ENCODE data around the gene TSPAN9.

Gene TSPAN9

DNA sequence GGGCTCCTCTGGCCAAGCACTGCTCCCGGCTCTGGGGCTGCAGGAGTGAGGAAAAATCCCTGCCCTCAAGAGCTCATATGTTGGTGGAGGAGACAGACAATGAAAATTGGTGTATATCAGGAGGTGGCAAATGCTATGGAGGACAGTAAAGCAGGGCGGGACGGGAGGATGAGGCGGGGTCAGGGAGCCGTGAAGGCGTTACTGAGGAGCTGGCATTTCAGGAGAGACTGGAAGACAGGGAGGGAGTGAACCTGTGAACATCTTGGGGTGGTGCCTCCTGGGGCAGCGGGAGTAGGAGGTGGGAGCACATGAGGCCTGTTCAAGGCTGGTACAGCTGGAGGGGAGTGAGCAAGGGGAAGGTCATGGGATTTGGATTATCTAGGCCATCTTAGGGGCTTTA, 26.6 kb downstream of the TSPAN9 start:
- DNase-seq = no peak

DNA sequence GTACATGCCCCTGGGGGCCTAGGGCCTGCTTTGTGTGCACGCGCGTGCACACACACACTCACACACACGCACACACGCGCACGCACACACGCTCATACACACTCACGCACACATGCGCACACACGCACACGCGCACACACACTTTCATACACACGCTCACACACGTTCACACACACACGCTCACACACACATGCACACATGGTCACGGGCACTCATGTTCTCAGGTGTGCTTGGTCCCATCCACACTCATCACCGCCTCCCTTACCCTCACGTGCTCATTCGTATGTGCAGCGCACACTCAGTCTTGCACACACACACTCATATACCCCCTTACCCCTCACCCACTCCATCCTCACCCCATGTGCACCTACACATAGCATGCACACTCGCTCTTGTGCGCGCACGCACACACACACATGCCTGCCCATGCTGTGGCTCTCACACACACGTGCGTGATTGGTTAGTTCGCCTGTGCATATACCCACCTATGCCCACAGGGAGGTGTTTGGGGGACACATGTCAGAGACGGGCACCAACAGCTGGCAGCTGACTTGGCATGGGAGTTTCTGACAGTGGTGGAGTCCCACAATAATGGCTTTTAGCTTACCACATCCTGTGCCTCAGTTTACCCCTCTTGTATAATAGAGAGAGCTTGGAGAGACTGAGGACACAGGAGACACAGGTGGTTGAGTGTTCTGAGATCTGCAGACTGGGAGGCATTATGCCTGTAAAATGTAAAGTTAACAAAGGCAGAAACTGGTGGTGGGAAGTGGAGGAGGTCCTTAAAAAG, 28.7 kb downstream of the TSPAN9 start:
- DNase-seq = no peak

DNA sequence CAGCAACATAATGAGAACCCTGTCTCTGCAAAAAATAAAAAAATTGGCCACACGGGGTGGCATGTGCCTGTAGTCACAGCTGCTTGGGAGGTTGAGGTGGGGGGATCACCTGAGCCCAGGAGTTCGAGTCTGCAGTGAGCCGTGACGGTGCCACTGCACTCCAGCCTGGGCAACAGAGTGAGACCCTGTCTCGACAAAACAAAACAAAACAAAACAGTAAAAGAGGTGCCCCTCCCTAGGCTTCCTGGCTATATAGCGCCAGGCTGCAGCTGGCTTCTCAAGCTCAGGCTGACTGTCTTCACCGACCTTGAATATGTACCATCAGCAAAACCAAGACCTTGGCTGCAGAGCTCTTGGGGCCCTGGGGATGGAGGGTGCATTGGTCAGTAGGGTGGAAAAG, 29.4 kb downstream of the TSPAN9 start:
- no peak for DNase-seq

DNA sequence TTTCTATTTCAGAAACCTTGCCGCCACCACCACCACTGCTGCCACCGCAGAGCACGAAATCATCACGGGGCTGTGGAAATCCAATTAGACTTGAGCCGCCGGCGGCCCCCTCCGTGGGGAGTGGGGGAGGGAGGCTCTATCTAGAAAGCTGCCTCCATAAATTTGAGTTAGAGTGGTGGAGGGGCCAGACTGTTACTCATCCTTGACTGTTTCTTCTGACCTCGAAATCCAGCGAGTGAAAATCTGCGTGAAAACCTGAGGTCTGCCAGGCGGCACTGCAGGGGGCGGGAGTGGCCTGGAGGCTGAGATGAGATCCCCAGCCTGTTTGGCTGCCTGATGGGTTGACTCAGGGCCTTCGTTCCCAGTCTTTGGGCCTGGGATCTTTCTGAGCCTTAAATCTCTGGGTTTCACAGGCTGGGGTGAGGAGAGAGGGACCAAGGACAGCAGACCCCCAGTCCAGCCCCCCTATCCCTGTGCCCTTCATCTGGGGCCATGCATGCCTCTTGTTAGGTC, 29.9 kb downstream of the TSPAN9 start:
- DNase-seq = no peak

DNA sequence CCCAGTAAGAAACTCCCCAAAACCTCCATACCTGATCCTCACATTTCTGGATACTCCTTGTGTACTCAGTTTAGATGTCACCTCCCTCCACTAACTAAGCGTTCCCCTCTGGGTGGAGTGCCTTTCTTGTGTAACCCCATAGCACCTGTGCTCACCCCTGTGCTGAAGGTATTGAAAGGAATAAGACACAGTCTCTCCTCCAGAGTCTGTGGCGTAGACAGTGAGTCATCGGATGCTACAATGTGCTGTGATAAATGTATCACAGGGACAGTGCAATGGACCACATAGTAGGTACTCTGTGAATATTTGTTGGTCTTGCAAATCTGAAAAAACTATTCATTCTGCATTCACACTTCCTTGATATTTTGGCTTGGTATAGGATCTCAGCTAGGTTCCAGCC, 30.8 kb downstream of the TSPAN9 start:
- DNase-seq = no peak

DNA sequence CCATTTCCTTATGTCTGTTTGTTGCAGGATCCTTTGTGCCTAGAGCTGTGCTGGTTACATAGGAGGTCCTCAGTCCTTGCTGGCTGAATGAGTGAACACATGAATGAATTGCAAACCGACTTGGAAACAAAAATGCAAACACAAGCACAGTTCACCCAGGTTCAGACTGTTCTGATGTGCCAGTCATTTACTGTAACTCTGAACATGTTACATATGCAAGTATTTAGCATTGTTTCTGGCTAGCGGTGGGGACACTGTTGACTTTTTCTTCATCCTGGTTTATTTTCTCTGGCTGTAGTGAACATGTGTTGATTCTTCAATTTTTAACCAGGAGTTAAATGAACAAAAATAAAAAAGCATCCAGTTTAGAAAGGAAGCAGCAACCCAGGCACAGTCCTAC, 33.4 kb downstream of the TSPAN9 start:
- DNase-seq = no peak

DNA sequence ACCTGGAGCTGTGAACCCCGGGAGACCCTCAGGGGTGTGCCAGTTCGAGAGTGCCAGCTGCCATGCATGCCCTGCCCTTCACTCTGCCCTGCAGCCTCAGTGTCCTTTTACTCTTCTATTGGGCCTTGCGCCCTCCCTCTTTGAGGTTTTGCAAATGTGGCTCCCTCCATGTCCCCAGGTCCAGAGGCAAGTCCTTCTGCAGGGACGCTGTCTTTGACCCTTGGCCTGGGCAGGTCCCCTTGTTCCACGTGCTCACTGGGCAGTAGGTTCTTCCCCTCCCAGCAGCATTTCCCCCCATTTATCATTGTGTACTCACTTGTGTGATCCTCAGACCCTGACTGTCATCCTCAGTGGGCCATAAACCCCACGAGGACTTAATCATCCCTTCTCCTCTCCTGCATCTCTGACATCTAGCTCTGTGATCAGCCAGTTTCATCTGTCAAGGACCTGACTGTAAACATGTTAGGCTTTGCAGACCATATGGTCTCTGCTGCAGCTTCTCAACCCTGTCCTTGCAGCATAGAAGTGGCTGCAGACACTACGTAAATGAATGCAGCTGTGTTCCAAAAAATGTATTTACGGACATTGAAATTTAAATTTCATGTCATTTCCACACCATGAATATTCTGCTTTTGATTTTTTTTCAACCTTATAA, 36.6 kb downstream of the TSPAN9 start:
- DNase-seq = no peak

DNA sequence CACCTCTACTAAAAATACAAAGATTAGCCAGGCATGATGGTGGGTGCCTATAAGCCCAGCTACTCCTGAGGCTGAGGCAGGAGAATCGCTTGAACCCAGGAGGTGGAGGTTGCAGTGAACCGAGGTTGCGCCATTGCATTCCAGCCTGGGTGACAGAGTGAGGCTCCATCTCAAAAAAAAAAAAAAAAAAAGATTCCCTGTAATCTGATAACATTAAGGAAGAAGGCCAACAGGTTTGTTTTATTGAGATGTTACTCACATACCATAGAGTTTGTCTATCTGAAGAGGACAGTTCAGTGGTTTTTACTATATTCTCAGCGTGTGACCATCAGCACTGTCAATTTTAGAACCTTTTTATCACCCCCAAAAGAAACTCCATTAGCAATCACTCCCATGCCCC, 37.5 kb downstream of the TSPAN9 start:
- DNase-seq = no peak

DNA sequence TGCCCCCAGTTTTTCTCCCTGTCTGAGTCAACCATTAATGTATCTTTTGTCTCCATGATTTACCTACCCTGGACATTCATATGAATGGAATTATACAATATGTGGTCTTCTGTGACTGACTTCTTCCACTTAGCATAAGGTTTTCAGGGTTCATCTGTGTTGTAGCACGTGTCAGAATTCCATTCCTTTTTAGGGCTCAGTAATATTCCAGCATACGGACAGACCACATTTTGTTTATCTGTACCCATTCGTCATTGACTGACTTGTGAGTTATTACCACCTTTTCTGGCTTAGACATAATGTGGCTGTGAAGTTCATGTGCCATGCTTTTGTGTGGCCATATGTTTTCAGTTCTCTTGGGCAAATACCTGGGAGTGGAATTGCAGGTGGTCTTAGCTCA, 37.9 kb downstream of the TSPAN9 start:
- DNase-seq = no peak

DNA sequence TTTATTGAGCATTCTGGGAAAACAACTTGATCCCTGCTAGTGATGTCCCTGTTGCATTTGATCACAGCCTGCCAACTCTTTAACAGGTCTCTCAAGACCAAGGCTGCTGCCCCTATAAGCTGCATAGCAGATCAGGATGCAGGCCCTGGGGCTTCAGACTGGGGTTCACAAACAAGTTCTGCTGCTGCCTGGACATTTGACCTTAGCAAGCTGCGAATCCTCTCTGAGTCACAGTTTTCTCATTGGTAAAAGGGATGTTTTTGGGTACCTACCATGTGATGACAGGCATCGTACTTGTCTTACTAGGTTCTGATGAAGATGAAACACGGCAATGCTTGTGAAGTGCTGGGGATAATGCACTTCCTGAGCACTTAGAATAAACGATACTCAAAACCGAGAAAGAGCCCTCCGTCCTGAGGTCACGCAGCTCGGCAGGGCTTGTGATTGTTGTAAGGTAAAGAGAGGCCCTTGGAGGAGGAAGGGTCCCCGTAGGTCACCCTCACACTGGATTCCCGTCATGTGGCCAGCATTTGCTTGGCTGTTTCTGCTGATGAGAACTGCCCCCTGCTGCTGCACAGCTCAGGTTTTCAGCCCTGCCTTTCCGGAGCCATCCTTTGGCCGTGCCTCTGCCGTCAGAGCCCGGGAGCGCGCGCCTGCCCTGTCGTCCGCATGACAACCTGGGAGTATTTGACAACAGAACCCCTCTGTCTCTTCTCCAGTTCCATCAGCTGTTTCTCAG, 39.1 kb downstream of the TSPAN9 start:
- DNase-seq = no peak

DNA sequence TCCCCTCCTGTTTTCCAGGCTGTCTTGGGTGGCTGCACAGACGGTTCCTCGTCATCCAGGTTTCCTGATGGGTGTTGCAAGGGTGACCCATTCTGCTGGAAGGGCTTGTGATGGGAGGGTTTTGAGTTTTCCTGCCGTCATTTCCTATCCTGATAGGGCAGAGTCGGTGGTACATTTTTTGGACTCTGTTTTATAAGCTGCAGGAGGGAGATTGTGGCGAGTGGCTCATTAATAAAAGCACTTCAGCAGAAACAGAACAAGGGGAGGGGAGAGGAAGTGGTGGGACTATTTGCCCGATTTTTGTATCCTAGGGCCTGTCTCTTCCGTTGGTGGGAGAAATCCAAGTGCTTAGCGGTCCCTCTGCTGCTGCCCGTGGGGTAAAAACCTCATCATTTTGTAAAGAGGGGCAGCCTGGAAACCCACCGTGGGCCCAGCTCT, 40.0 kb downstream of the TSPAN9 start:
- no peak for DNase-seq

DNA sequence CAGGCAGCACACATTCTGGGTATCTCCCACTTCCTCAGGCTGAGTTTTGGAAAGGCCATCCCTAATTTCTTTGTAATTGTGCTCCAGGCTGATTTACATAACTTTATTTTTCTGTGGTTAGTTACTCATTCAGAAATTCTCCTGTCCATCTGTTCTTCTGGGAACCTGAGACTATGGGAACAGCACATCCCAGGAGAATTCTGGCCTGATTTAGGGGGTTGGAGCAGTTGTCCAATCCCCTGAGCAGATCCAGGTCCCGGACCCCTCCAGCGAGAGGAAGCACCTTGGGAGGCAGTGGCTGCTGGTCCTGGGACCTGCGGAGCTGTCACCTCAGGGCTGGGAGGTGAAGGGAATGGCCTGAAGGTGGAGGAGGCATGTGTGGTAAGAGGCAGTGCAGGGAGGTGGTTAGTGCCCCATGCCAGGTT, 40.4 kb downstream of the TSPAN9 start:
- DNase-seq = no peak

DNA sequence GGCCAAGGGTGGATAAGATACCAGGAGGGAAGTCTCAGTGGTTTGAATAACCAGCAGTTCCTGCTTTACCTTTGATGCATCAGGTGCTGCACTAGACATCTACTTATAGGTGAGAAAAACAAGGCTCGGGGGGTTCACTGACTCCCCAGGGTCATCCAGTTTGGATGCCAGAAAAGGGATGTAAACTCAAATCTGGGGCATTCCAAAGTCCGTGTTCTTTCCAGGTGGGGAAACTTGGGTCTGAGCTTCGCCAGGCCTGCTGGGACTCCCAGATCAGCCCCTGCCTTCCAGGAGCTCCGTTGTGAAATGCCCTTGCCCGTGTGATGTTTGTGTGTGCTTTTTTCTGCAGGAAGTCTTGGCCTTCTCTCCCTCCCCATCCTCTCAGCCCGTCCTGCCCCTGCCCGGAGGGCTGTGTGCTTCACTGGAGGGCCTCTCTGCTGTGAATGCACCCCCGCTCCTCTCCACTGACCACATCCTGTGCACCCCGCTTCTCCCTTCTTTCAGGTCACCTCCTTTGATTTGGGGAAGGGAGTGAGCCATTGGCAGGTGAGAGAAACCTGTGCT, 42.1 kb downstream of the TSPAN9 start:
- DNase-seq = no peak

DNA sequence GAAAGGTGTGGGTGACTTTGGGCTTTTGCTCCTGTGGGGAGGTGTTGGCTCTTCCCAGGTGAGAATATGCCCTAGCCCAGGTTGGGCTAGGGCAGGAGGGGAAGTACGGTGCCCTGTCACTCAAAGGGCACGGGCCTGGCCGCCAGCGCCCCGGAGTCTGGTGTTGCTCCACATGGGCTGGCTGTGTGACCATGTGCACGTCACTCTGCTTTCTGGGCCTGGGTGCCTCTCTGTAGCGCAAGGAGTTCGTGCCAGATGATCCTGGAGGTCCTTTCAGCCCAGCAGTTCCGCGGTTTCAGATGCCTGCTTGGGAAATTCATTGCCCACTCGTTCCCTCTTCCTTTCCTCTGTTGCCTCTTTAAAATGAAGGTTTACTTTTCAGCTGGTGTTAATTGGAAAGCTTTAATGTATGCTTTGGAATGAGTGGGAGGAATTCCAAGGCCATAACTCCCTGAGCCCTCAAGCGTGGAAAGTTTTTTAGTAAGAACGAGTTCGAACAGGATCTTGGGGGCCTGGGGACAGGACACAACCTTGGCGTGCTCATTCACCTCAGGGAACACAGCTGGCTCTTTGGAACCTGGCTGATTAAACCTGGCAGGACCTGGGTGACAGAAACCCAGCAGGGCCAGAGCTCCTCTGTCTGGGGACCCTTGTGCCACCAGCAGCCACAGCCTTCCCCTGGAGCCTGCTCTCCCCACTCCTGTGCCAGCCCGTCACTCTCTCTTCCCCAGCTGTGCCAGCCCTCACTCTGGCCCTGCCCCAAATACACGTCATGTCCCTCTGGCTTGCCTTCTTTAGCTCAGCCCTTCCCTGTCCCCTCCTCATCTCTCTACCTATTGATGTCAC, 42.8 kb downstream of the TSPAN9 start:
- DNase-seq = no peak

DNA sequence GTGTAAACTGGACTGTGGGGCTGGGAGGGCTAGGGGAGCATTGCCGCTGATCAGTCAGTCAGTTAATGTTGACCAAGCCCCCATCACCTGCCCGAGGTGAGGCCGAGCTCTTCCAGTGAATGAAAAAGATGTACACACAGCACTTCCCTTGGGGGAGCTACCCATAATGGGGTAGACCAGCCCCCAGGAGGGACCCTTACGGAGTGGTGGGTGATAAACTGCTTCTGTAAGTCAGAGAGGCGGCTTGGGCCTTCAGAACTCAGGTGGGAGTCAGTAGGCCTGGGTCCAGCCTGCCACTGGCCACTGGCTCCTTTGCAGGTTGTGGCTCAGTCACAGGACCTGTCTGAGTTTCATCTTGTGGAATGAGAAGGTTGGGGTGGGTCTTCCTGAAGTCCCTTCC, 43.5 kb downstream of the TSPAN9 start:
- DNase-seq = no peak

DNA sequence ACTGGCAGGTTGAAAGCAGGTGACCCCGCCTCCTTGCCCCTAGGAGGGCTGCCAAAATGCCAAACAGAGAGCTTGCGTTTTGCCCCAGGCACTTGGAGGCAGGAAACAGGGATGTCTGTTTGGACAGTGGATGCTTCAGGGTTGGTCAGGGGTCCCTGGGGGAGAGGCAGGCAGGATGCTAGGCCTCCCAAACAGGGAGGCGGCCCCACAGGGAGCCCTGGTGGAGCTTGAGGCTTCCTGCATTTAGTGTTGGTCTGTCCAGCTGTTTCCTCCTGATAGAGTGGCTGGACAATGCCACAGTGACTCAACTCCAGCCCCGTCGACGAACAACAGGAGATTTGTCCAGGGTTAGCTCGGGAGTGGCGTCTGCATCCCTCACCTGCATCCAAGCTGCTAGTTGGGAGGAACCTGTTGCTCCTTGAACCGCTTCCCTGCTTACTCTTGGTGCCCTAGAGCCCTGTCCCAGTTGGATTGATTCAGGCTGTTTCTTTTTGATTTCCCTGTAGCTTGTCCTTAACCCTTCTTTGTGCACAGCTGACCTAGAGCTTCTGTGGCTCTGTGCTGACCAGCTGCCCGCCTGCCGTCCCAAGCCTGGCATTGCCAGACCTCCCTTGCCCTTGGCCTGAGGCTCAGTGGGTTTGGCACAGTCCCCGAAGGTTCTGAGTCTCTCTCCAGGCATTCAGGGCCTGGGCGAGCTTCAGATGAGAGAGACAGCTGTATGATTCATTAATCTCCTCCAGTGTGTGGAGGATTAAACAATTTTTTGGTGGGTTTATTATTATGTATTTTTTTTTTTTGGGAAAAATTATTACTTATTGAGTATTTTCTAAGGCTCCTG, 45.9 kb downstream of the TSPAN9 start:
- no peak for DNase-seq

DNA sequence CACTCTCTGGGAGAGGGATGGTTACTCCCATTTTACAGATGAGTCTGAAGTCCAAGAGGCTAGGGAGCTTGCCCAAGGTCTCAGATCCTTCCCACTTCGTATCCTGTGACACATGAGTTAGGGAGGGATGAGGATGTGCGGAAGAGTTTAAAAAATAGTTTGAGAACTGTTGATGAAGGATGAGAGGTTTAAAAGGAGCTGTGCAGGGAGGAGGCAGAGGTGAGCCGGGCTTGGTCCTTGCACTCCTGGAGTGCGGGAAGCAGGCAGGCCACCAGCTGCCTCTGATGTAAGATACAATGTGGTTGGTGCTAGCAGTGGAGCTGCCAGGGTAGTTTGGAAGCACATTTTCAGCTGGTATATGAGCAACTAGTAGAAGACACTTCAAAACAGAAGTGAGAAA, 46.5 kb downstream of the TSPAN9 start:
- DNase-seq = no peak

DNA sequence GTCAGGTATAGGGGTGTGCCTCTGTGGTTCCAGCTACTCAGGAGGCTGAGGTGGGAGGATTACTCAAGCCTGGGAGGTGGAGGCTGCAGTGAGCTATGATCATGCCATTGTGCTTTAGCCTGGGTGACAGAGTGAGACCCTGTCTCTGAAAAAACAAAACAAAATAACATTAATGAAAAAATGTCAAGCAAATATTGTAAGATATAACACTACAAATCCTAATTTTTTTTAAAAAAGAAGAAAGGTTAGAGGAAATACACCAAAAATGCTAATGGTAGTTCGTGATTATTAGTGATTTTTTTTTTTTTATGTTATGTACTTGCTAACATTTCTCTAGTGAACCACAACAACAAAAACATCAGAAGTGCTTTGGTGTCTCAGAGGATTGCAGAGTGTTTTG, 47.7 kb downstream of the TSPAN9 start:
- no peak for DNase-seq

DNA sequence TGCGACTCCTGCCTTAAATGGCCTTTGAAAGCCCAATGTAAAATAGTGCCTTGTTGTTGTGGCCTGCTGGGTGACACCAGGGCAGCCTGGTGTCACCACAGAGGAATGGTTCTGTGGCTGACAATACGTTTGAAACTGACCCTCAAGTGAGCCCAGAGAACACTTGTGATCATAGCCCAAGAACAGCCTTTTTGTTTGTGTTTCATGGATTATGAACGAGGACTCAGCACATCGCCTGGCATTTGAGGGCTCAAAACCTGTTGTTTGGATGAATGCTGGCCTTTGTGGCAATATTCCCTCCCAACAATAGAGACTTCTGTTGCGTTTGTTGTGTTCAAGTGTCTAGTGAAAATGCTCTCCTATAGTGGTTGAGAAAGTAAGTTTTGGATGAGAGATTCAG, 48.5 kb downstream of the TSPAN9 start:
- no peak for DNase-seq

DNA sequence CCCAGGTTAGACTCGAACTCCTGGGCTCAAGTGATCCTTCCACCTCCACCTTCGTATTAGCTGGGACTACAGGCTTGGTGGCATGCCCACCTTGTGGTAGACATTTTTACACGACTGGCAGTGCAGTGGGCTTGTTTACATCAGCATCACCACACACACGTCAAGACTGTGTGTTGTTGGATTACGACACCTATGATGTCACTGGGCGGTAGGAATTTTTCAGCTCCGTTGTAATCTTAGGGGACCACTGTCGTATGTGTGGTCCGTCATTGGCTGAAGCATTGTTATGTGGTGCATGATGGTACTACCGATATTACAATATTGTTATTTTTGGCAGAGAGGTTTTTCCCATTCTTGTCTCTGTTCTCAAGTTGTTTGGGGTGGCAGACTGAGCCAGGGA, 50.7 kb downstream of the TSPAN9 start:
- DNase-seq = no peak

DNA sequence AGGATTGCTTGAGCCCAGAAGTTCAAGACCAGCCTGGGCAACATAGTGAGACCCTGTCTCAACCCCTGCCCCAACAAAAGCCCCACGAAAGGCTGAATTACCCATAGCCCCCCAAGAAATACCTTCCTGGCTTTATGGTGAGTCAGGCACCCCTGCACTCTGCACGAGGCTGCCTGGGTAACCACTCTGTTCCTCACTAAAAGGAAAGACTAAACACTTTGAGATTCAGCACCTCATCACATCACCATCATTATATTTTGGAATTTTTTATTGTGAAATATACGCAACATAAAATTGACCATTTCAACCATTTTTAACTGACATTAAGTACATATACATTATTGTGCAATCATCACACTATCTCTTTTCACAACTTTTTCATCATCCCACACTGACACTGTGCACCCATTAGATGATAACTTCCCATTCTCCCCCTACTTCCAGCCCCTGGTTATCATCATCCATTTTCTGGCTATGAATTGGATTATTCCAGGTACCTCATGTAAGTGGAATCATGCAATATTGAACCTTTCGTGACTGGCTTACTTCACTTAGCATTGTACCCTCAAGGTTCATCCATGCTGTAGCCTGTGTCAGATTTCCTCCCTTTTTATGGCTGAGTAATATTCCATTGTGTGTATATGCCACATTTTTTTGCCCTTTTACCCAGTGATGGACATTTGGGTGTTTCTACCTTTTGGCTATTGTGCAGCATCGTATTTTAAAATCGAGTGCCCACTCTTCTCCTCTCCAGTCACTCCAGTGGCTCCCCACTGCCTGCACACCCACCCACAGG, 51.5 kb downstream of the TSPAN9 start:
- no peak for DNase-seq
